HG03025 (cell line): ENCODE measurements around the gene ADAMTS4.
"Not testable (repeated sequence)": the region's sequence is repeated elsewhere in the genome, so short reads cannot be mapped to it uniquely, and the experiment has no call there.

ENCODE experiments used
- ATAC-seq: cut with Tn5 transposase; IDR thresholded peaks from one replicate; pipeline ENCODE4 v1.9.1; 2021; ENCODE audit warnings: mild to moderate bottlenecking, moderate library complexity; ENCODE audit not compliant: unreplicated experiment, low FRiP score

ADAMTS4 gene

GRCh38 chr1:161198897-161199431 lies at the start of gene ADAMTS4:
Gene ADAMTS4 (minus strand): TSS chr1:161199054. CDS start chr1:161198627, 427 bp downstream.
- ATAC-seq, result no peak

- no peak for ATAC-seq
Measured at GRCh38 chr1:161244888-161245287, 46.0 kb upstream of the ADAMTS4 start.

- no peak for ATAC-seq
Measured at GRCh38 chr1:161242313-161242712, 43.5 kb upstream of the ADAMTS4 start.

GRCh38 chr1:161241682-161242081 lies 42.8 kb upstream of the ADAMTS4 start:
- no peak for ATAC-seq

GRCh38 chr1:161238039-161238473 lies 39.2 kb upstream of the ADAMTS4 start, which contains the start of gene NR1I3:
Gene NR1I3 (minus strand): TSS chr1:161238203. CDS start chr1:161236565, 1,638 bp downstream.
- no peak for ATAC-seq

- no peak for ATAC-seq
Measured at GRCh38 chr1:161235957-161236775, 37.3 kb upstream of the ADAMTS4 start.

GRCh38 chr1:161233102-161233501 lies 34.2 kb upstream of the ADAMTS4 start:
- no peak for ATAC-seq

- no peak for ATAC-seq
Measured at GRCh38 chr1:161230762-161231161, 31.9 kb upstream of the ADAMTS4 start.

- no peak for ATAC-seq
Measured at GRCh38 chr1:161229896-161230295, 31.0 kb upstream of the ADAMTS4 start.

GRCh38 chr1:161228032-161228431 lies 29.2 kb upstream of the ADAMTS4 start:
- ATAC-seq, result no peak

- no peak for ATAC-seq
Measured at GRCh38 chr1:161227196-161227871, 28.5 kb upstream of the ADAMTS4 start.

- no peak for ATAC-seq
Measured at GRCh38 chr1:161226759-161227158, 27.9 kb upstream of the ADAMTS4 start.

- ATAC-seq, result no peak
Measured at GRCh38 chr1:161226320-161226711, 27.5 kb upstream of the ADAMTS4 start.

GRCh38 chr1:161225534-161226319 lies 26.9 kb upstream of the ADAMTS4 start, which contains the start of gene TOMM40L:
Gene TOMM40L (plus strand): TSS chr1:161226060. CDS start chr1:161226490, 430 bp downstream.
- ATAC-seq, result peak; percentile 93

- no peak for ATAC-seq
Measured at GRCh38 chr1:161225178-161225533, 26.3 kb upstream of the ADAMTS4 start.

- not testable (repeated sequence) for ATAC-seq
Measured at GRCh38 chr1:161224695-161225087, 25.8 kb upstream of the ADAMTS4 start.

- ATAC-seq, result no peak
Measured at GRCh38 chr1:161223805-161224694, 25.2 kb upstream of the ADAMTS4 start.

- ATAC-seq, result no peak
Measured at GRCh38 chr1:161222175-161223019, 23.5 kb upstream of the ADAMTS4 start.

- ATAC-seq, result no peak
Measured at GRCh38 chr1:161220002-161220401, 21.1 kb upstream of the ADAMTS4 start.
